Liver (tissue), 3 donors: ENCODE measurements around the gene C11orf98.

Experiments used
- CTCF ChIP-seq: fragments of 150-350 bp; IDR thresholded peaks from 2 replicates; pipeline ENCODE4 v1.5.1; 2017; ENCODE audit warnings: improper control_type of control experiment, low read depth, low read length; ENCODE audit not compliant: missing input control
- EGR1 ChIP-seq, 2 donors: IDR thresholded peaks; 2 replicates each; pipeline ENCODE4 v1.6.1; 2016 to 2018; ENCODE audit warnings: antibody characterized with exemption in 2 of 2, low read depth in 2 of 2
- FOXA1 ChIP-seq: IDR thresholded peaks from 2 replicates; pipeline ENCODE4 v1.6.1; 2016; ENCODE audit warnings: antibody characterized with exemption
- GABPA ChIP-seq, 2 donors: IDR thresholded peaks in 1 of 2; conservative IDR thresholded peaks in 1 of 2; 2 replicates each; pipeline ENCODE4 v1.6.1; 2016; ENCODE audit warnings: antibody characterized with exemption in 2 of 2, mild to moderate bottlenecking in 1 of 2, moderate library complexity in 1 of 2
- JUND ChIP-seq, 2 donors: IDR thresholded peaks; 2 replicates each; pipeline ENCODE4 v1.6.1; 2016; ENCODE audit warnings: antibody characterized with exemption in 2 of 2
- RAD21 ChIP-seq, 2 donors: IDR thresholded peaks; 2 replicates each; pipeline ENCODE4 v1.6.1; 2016; ENCODE audit warnings: antibody characterized with exemption in 2 of 2, mild to moderate bottlenecking in 2 of 2
- REST ChIP-seq: IDR thresholded peaks from 2 replicates; pipeline ENCODE4 v1.6.1; 2016; ENCODE audit warnings: antibody characterized with exemption, mild to moderate bottlenecking
- RXRA ChIP-seq, 2 donors: IDR thresholded peaks; 2 replicates each; pipeline ENCODE4 v1.6.1; 2017 to 2018; ENCODE audit warnings: antibody characterized with exemption in 2 of 2, mild to moderate bottlenecking in 1 of 2
- SP1 ChIP-seq: IDR thresholded peaks from 2 replicates; pipeline ENCODE4 v1.6.1; 2018; ENCODE audit warnings: antibody characterized with exemption, mild to moderate bottlenecking
- TAF1 ChIP-seq: conservative IDR thresholded peaks from 2 replicates; pipeline ENCODE4 v1.6.1; 2016; ENCODE audit warnings: antibody characterized with exemption, mild to moderate bottlenecking
- YY1 ChIP-seq: IDR thresholded peaks from 2 replicates; pipeline ENCODE4 v1.6.1; 2016; ENCODE audit warnings: antibody characterized with exemption, mild to moderate bottlenecking
- TF ChIP-seq, protein P1 (sequence below): IDR thresholded peaks from 2 replicates; pipeline ENCODE4 v1.6.1; 2016; ENCODE audit warnings: antibody characterized with exemption
- TF ChIP-seq, protein P2 (sequence below): IDR thresholded peaks from 2 replicates; pipeline ENCODE4 v1.6.1; 2016; ENCODE audit warnings: antibody characterized with exemption
- TF ChIP-seq, protein P3 (sequence below): IDR thresholded peaks from 2 replicates; pipeline ENCODE4 v1.6.1; 2016; ENCODE audit warnings: antibody characterized with exemption
- donor health status: healthy.
- donor health status: healthy.

- TF ChIP-seq CTCF (no peak), EGR1 (IDR thresholded peaks at IDR 0.05; ENCODE audit: low read depth in 2 of 2) (no peak), RXRA (IDR thresholded peaks at IDR 0.05) (no peak), RAD21 (IDR thresholded peaks at IDR 0.05) (no peak), JUND (IDR thresholded peaks at IDR 0.05) (no peak), YY1 (no peak), GABPA (IDR thresholded peaks at IDR 0.05 in 1 of 2, conservative IDR thresholded peaks at IDR 0.05 in 1 of 2) (no peak), FOXA1 (no peak), TAF1 (no peak), SP1 (no peak), REST (no peak)
- TF ChIP-seq, protein P1, sequence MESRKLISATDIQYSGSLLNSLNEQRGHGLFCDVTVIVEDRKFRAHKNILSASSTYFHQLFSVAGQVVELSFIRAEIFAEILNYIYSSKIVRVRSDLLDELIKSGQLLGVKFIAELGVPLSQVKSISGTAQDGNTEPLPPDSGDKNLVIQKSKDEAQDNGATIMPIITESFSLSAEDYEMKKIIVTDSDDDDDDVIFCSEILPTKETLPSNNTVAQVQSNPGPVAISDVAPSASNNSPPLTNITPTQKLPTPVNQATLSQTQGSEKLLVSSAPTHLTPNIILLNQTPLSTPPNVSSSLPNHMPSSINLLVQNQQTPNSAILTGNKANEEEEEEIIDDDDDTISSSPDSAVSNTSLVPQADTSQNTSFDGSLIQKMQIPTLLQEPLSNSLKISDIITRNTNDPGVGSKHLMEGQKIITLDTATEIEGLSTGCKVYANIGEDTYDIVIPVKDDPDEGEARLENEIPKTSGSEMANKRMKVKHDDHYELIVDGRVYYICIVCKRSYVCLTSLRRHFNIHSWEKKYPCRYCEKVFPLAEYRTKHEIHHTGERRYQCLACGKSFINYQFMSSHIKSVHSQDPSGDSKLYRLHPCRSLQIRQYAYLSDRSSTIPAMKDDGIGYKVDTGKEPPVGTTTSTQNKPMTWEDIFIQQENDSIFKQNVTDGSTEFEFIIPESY, result no peak
- TF ChIP-seq, protein P2, sequence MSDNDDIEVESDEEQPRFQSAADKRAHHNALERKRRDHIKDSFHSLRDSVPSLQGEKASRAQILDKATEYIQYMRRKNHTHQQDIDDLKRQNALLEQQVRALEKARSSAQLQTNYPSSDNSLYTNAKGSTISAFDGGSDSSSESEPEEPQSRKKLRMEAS, result no peak
- TF ChIP-seq, protein P3, sequence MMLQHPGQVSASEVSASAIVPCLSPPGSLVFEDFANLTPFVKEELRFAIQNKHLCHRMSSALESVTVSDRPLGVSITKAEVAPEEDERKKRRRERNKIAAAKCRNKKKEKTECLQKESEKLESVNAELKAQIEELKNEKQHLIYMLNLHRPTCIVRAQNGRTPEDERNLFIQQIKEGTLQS, result no peak
Measured at GRCh38 chr11:62648967-62649364, 16.0 kb downstream of the C11orf98 start.
